ENCODE results near the gene RAB15. TPM values are rescaled to one million over a fixed set of nuclear protein-coding genes. Genes with fewer than 3 reads are reported as not detected.

RAB15 gene
- total and polyA plus RNA-seq, 2 experiments from 2014 or later = 8.8 to 13.8 TPM

DNA sequence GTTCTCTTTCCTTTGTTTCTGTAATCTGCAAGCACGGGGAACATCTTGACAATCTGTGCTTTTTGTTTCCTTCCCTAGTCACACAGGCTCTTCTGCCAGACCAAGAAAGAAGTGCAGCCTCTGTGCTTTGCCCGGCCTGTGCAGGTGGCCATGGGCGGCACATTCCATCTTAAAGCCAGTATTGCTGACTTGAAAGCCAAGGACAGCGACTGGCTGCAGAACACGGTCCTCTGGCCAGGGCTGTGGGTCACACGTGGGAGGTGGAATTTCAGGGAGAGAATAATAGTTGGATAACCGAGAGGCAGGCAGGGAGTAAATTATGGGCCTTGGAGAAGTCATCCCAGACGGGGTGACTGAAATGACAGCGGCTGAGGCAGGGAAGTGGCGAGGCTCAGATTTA lies 39.4 kb upstream of the RAB15 start:
- peaks cover 22% of the 10 kb centered on the region for H3K36me3 ChIP-seq
- no peaks in the 10 kb centered on the region for H3K4me1 ChIP-seq (ENCODE audit: low read depth)
- TF ChIP-seq, protein P1, sequence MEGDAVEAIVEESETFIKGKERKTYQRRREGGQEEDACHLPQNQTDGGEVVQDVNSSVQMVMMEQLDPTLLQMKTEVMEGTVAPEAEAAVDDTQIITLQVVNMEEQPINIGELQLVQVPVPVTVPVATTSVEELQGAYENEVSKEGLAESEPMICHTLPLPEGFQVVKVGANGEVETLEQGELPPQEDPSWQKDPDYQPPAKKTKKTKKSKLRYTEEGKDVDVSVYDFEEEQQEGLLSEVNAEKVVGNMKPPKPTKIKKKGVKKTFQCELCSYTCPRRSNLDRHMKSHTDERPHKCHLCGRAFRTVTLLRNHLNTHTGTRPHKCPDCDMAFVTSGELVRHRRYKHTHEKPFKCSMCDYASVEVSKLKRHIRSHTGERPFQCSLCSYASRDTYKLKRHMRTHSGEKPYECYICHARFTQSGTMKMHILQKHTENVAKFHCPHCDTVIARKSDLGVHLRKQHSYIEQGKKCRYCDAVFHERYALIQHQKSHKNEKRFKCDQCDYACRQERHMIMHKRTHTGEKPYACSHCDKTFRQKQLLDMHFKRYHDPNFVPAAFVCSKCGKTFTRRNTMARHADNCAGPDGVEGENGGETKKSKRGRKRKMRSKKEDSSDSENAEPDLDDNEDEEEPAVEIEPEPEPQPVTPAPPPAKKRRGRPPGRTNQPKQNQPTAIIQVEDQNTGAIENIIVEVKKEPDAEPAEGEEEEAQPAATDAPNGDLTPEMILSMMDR (IDR thresholded peaks at IDR 0.05; ENCODE audit: low read depth, low read length) = no peak
- no peaks in the 10 kb centered on the region for H3K9me3 ChIP-seq (ENCODE audit: low read depth)
- no peak for DNase-seq (ENCODE audit: low read depth in 1 of 2, low spot score in 1 of 2)
- no peak overlapping the region for H3K4me3 ChIP-seq
- H3K27me3 ChIP-seq = no peaks in the 10 kb centered on the region
- H3K27ac ChIP-seq = no peak overlapping the region

GRCh38 chr14:65010211-65010931 lies 38.2 kb upstream of the RAB15 start:
- H3K9me3 ChIP-seq (ENCODE audit: low read depth) = no peaks in the 10 kb centered on the region
- H3K36me3 ChIP-seq = peaks cover 16% of the 10 kb centered on the region
- no peaks in the 10 kb centered on the region for H3K4me1 ChIP-seq (ENCODE audit: low read depth)
- no peak overlapping the region for H3K4me3 ChIP-seq
- no peak overlapping the region for H3K27ac ChIP-seq
- DNase-seq (ENCODE audit: low read depth in 1 of 2, low spot score in 1 of 2) = no peak
- H3K27me3 ChIP-seq = no peaks in the 10 kb centered on the region
- TF ChIP-seq, protein P1 (IDR thresholded peaks at IDR 0.05; ENCODE audit: low read depth, low read length) = no peak

GRCh38 chr14:65007202-65007601 lies 35.1 kb upstream of the RAB15 start:
- DNase-seq (ENCODE audit: low read depth in 1 of 2, low spot score in 1 of 2) = no peak
- H3K27me3 ChIP-seq = no peaks in the 10 kb centered on the region
- H3K36me3 ChIP-seq = peaks cover 3% of the 10 kb centered on the region
- TF ChIP-seq, protein P1 (IDR thresholded peaks at IDR 0.05; ENCODE audit: low read depth, low read length) = no peak
- H3K4me1 ChIP-seq (ENCODE audit: low read depth) = peaks cover 9% of the 10 kb centered on the region
- H3K4me3 ChIP-seq = no peak overlapping the region
- no peaks in the 10 kb centered on the region for H3K9me3 ChIP-seq (ENCODE audit: low read depth)
- H3K27ac ChIP-seq = no peak overlapping the region

DNA sequence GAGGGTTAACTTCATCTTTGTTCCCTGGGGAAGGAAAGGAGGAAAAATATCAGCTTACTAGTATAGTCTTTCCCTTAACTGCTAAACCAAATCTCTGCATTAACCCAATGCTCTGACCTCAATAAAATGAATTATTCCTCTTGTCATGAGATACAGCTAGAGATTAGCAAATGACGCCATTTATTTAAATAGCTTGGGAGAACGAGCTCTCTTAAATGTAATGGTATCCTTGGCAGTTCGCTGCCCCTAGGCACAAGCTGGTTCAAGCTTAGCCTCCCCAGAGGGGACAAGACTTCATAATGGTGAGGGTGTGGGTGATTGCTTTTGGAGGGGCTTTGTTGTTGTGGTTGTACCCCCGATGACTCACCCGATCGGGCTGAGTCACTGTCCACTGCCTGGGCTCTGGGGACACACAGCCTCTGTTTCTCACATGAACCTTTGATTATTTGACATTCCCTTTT lies 34.2 kb upstream of the RAB15 start:
- peaks cover 3% of the 10 kb centered on the region for H3K36me3 ChIP-seq
- no peak overlapping the region for H3K4me3 ChIP-seq
- no peak overlapping the region for H3K27ac ChIP-seq
- TF ChIP-seq, protein P1 (IDR thresholded peaks at IDR 0.05; ENCODE audit: low read depth, low read length) = no peak
- no peak for DNase-seq (ENCODE audit: low read depth in 1 of 2, low spot score in 1 of 2)
- no peaks in the 10 kb centered on the region for H3K27me3 ChIP-seq
- H3K9me3 ChIP-seq (ENCODE audit: low read depth) = no peaks in the 10 kb centered on the region
- H3K4me1 ChIP-seq (ENCODE audit: low read depth) = peaks cover 9% of the 10 kb centered on the region

DNA sequence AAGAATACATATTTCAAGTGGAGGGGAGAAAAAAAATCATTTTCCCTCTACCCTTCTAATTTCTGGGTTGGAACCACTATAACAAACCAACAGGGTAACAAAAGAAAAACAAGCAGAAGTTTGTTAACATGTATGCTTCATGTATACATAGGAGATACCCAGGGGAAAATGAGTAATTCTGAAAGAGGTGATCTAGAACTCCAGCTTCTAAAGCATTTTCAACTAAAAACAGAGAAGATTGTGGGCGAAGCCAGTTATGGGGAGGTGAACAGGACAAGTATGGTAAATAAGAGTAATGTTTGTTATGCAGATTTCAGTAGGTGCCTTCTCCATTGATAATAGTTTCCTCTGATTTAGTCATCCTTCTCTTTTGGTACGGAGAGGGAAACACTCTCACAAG lies 31.3 kb upstream of the RAB15 start:
- DNase-seq (ENCODE audit: low read depth in 1 of 2, low spot score in 1 of 2) = no peak
- H3K9me3 ChIP-seq (ENCODE audit: low read depth) = no peaks in the 10 kb centered on the region
- no peak overlapping the region for H3K27ac ChIP-seq
- peaks cover 9% of the 10 kb centered on the region for H3K4me1 ChIP-seq (ENCODE audit: low read depth)
- TF ChIP-seq, protein P1 (IDR thresholded peaks at IDR 0.05; ENCODE audit: low read depth, low read length) = no peak
- H3K27me3 ChIP-seq = no peaks in the 10 kb centered on the region
- H3K36me3 ChIP-seq = no peaks in the 10 kb centered on the region
- H3K4me3 ChIP-seq = no peak overlapping the region
